A549 (cell line): ENCODE data around the gene SCAMP2. TPM values are rescaled to one million over a fixed set of nuclear protein-coding genes. Genes with fewer than 3 reads are reported as not detected.

ENCODE experiments used
- ATAC-seq, 2 experiments: fragments of 200-7000 bp in 1 of 2; fragments of >200 bp in 1 of 2; cut with Nextera tagmentation in 1 of 2; cut with Tn5 transposase in 1 of 2; 3 replicates each; pipeline versions ENCODE4 v1.8.0 to v1.9.1; 2018 to 2020; ENCODE audit warnings: mild to moderate bottlenecking in 1 of 2, moderate library complexity in 1 of 2
- CTCF ChIA-PET: fragments of 300-600 bp; sonication (Branson Sonifier 250); formaldehyde crosslinking; extraction: SDS; loops from one replicate; lab custom pipeline; 2021; ENCODE audit warnings: antibody characterized with exemption, inconsistent platforms; lab: Yijun Ruan, JAX
- POLR2A ChIA-PET: fragments of 350-600 bp; formaldehyde crosslinking; extraction: SDS; loops from one replicate; lab custom pipeline; 2021; ENCODE audit warnings: antibody characterized with exemption, inconsistent platforms; lab: Yijun Ruan, JAX
- DNase-seq, 2 experiments: peaks; one replicate each; pipeline versions ENCODE4 v3.0.0 to v3.0.0-alpha.2; 2011 to 2016; ENCODE audit warnings: low read depth in 1 of 2, low spot score in 1 of 2
- FAIRE-seq: peaks from 2 replicates; lab custom pipeline; 2011; peaks lifted over from hg19 to GRCh38; lab: Jason Lieb, UNC
- H3K27ac ChIP-seq, 2 experiments: fragments of >200 bp; sonication (Bioruptor Twin); formaldehyde crosslinking; 3 replicates each; pipeline ENCODE4 v1.5.1; 2016 to 2017
- H3K4me1 ChIP-seq: fragments of >200 bp; sonication (Bioruptor Twin); formaldehyde crosslinking; 3 replicates; pipeline ENCODE4 v1.6.1; 2016
- H3K4me2 ChIP-seq: fragments of >200 bp; sonication (Bioruptor Twin); formaldehyde crosslinking; 3 replicates; pipeline ENCODE4 v1.6.1; 2016
- H3K4me3 ChIP-seq: fragments of >200 bp; sonication (Bioruptor Twin); formaldehyde crosslinking; 3 replicates; pipeline ENCODE4 v1.5.1; 2016
- H3K9me3 ChIP-seq: fragments of >200 bp; sonication (Bioruptor Twin); formaldehyde crosslinking; 3 replicates; pipeline ENCODE4 v1.6.1; 2016
- CBX2 ChIP-seq: fragments of 200-600 bp; sonication (generic); IDR thresholded peaks from 2 replicates; pipeline ENCODE4 v1.6.1; 2016; ENCODE audit warnings: low read depth, mild to moderate bottlenecking, borderline replicate concordance
- EHMT2 ChIP-seq: fragments of 200-600 bp; sonication (generic); IDR thresholded peaks from 2 replicates; pipeline ENCODE4 v1.6.1; 2016; ENCODE audit warnings: antibody characterized with exemption, low read depth, mild to moderate bottlenecking, moderate library complexity
- FOXS1 ChIP-seq: fragments of 250-450 bp; sonication (Bioruptor Pico); IDR thresholded peaks from 2 replicates; pipeline ENCODE4 v1.5.0; 2020; ENCODE audit warnings: mild to moderate bottlenecking, moderate library complexity
- HEYL ChIP-seq: fragments of 250-450 bp; sonication (Bioruptor Pico); IDR thresholded peaks from 2 replicates; pipeline ENCODE4 v1.8.0; 2021; ENCODE audit warnings: mild to moderate bottlenecking, moderate library complexity
- MAZ ChIP-seq: fragments of 150-350 bp; IDR thresholded peaks from 2 replicates; pipeline ENCODE4 v1.6.1; 2014; ENCODE audit warnings: antibody characterized with exemption, low read depth, low read length, borderline replicate concordance
- RARB ChIP-seq: fragments of 250-450 bp; sonication (Bioruptor Pico); IDR thresholded peaks from 2 replicates; pipeline ENCODE4 v1.8.0; 2021; ENCODE audit warnings: mild to moderate bottlenecking, moderate library complexity
- RFX5 ChIP-seq: fragments of 450-650 bp; IDR thresholded peaks from 2 replicates; pipeline ENCODE4 v1.7.1; 2014; ENCODE audit warnings: antibody characterized with exemption, mild to moderate bottlenecking, moderate library complexity
- ZFP36 ChIP-seq: fragments of 450-650 bp; IDR thresholded peaks from 2 replicates; pipeline ENCODE4 v1.6.1; 2014; ENCODE audit warnings: borderline replicate concordance; ENCODE audit not compliant: partially characterized antibody
- WGBS: methylation state at CpG from one replicate; pipeline ENCODE4 v1.1.6; 2017; ENCODE audit errors: missing lambda C conversion rate; 5-methylcytosine and 5-hydroxymethylcytosine counted together
- polyA plus RNA-seq, 4 experiments: library from polyadenylated mRNA; depleted of rRNA in 3 of 4; stranded (reverse); fragments of >200 nt; fragmentation: RNase III in 1 of 4; extraction: RNeasy Plus Mini Kit Qiagen cat#74134 plus additional on column Dnase treatment in 1 of 4; gene quantifications; 2 replicates in 3 of 4; 3 replicates in 1 of 4; pipeline ENCODE4 v1.2.3, GENCODE V29; 2011 to 2017
- small RNA-seq, 6 experiments: library from RNA; depleted of rRNA; stranded (forward); fragments of <200 nt; gene quantifications; one replicate each; pipeline ENCODE3, GENCODE V24; 2012
- TF ChIP-seq, protein P1 (sequence below): fragments of 250-450 bp; sonication (Bioruptor Pico); IDR thresholded peaks from 2 replicates; pipeline ENCODE4 v1.5.0; 2021; ENCODE audit warnings: mild to moderate bottlenecking, moderate library complexity, borderline replicate concordance

The SCAMP2 gene
- polyA plus RNA-seq, 2 of the 4 experiments (the other 2 are of a cell fraction) = 41.5 to 128 TPM

DNA sequence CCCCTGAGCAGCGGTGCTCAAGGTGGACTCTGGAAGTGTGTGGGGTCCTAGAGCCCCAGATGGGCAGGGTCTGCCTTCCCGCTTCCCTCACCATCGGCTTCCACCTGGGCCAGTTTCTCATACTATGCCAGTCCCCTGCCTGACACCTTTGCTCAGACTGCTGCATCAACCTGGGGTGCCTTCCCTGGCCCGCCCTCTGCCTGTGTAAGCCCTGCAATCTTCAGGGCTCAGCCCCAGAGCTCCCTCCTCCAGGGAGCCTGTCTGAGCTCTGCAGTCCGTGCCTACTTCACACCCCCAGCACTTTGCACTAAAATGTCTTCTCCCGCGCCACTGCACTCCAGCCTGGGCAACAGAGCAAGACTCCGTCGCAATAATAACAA is 78.2 kb downstream of the SCAMP2 start (continued):
- TF ChIP-seq, protein P1, sequence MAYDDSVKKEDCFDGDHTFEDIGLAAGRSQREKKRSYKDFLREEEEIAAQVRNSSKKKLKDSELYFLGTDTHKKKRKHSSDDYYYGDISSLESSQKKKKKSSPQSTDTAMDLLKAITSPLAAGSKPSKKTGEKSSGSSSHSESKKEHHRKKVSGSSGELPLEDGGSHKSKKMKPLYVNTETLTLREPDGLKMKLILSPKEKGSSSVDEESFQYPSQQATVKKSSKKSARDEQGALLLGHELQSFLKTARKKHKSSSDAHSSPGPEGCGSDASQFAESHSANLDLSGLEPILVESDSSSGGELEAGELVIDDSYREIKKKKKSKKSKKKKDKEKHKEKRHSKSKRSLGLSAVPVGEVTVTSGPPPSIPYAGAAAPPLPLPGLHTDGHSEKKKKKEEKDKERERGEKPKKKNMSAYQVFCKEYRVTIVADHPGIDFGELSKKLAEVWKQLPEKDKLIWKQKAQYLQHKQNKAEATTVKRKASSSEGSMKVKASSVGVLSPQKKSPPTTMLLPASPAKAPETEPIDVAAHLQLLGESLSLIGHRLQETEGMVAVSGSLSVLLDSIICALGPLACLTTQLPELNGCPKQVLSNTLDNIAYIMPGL (CRISPR knock-in tag) = no peak
- TF ChIP-seq FOXS1 (CRISPR knock-in tag) = no peak
- TF ChIP-seq, all 56 proteins: peak for 0

DNA sequence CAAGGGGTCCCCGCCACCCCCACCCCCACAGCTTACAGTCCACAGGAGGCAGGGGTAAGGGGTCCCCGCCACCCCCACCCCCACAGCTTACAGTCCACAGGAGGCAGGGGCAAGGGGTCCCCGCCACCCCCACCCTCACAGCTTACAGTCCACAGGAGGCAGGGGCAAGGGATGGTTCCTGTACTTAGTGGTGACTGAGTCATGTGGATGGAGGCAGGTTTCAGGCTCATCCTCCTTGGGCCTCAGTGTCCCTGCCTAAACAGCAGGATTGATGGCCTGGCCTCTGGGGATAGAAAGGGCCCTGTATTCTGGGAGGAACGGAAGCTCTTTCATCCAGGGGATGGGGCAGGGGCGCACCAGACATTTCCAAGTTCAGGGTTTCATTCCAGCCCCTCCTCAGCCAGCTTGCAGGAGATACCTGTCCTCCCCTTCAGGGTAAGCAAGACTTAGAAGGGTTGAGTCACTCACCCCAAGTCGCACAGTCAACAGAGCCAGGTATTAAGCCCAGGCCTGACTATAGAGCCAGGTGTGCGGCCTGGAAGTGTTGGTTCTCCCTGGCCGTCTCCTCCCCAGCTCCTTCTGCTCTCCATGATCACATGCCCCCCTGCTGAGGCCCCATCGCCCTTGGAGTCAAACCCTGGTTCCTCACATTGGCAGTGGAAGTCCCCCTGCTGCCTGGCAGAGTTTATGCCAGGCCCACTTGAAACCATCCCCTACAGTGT is 78.8 kb downstream of the SCAMP2 start:
- DNase-seq (no peak), FAIRE-seq (no peak), ATAC-seq (no peak)
- Histone ChIP-seq H3K4me1 (peaks cover 11% of the 10 kb centered on the region; the same call in 1 of the 3 replicates), H3K4me3 (no peak overlapping the region), H3K9me3 (no peaks in the 10 kb centered on the region), H3K27ac (no peak overlapping the region), H3K4me2 (no peak overlapping the region)
- CTCF ChIA-PET = interaction anchor here (1.3 to 66.7 kb wide), 5 partner anchors 4 to 163 kb away, joined by 4 to 1908 read pairs (median 14); partner anchors contain the start of genes CPLX3, CSK, LMAN1L and ULK3
- 91% methylated on average over 6 of the region's 9 CpGs for WGBS
- TF ChIP-seq HEYL (no peak), EHMT2 (no peak), MAZ (no peak), CBX2 (no peak), RARB (CRISPR knock-in tag) (no peak), ZFP36 (no peak), RFX5 (no peak)
- TF ChIP-seq, all 56 proteins: peak for 0
- POLR2A ChIA-PET = no interaction called here

Small RNAs within 50 kb of the gene (small RNA-seq; reads per million reads assigned to genes)
- 0 reads per million in 6 experiments for gene CPLX3
- 0 to 12.3 (median 5.5) reads per million in 6 experiments for gene MIR6882

Other genes with a start within 250 kb of the SCAMP2 start
- gene EDC3, start 177.3 kb downstream of the SCAMP2 start, polyA plus RNA-seq (2011; rRNA removed) = 23.2 and 31.2 TPM in 2 replicates
- gene EDC3, start 177.3 kb downstream of the SCAMP2 start, polyA plus RNA-seq (2017; fragmentation: RNase III; extraction: RNeasy Plus Mini Kit Qiagen cat#74134 plus additional on column Dnase treatment) = 17.7 to 24.1 TPM (median 23.4 TPM) in 3 replicates
- gene CYP1A1, start 147.8 kb downstream of the SCAMP2 start, polyA plus RNA-seq (2011; rRNA removed) = 0.22 and 0.25 TPM in 2 replicates
- gene CYP1A1, start 147.8 kb downstream of the SCAMP2 start, polyA plus RNA-seq (2017; fragmentation: RNase III; extraction: RNeasy Plus Mini Kit Qiagen cat#74134 plus additional on column Dnase treatment) = 0.46 to 0.62 TPM (median 0.50 TPM) in 3 replicates
- not detected in 2 replicates for gene CYP1A2, start 124.5 kb downstream of the SCAMP2 start, polyA plus RNA-seq (2011; rRNA removed)
- gene CYP1A2, start 124.5 kb downstream of the SCAMP2 start, polyA plus RNA-seq (2017; fragmentation: RNase III; extraction: RNeasy Plus Mini Kit Qiagen cat#74134 plus additional on column Dnase treatment) = not detected in 3 replicates
- 17.8 and 22.2 TPM in 2 replicates for gene CSK, start 91.3 kb downstream of the SCAMP2 start, polyA plus RNA-seq (2011; rRNA removed)
- 56.7 to 63.0 TPM (median 61.6 TPM) in 3 replicates for gene CSK, start 91.3 kb downstream of the SCAMP2 start, polyA plus RNA-seq (2017; fragmentation: RNase III; extraction: RNeasy Plus Mini Kit Qiagen cat#74134 plus additional on column Dnase treatment)
- gene LMAN1L, start 60.5 kb downstream of the SCAMP2 start, polyA plus RNA-seq (2011; rRNA removed) = not detected in 2 replicates
- not detected in 3 replicates for gene LMAN1L, start 60.5 kb downstream of the SCAMP2 start, polyA plus RNA-seq (2017; fragmentation: RNase III; extraction: RNeasy Plus Mini Kit Qiagen cat#74134 plus additional on column Dnase treatment)
- 0.05 TPM in 1 of 2 replicates, not detected in the other for gene CPLX3, start 46.7 kb downstream of the SCAMP2 start, polyA plus RNA-seq (2011; rRNA removed)
- gene CPLX3, start 46.7 kb downstream of the SCAMP2 start, polyA plus RNA-seq (2017; fragmentation: RNase III; extraction: RNeasy Plus Mini Kit Qiagen cat#74134 plus additional on column Dnase treatment) = not detected in 3 replicates
- gene ULK3, start 30.2 kb downstream of the SCAMP2 start, polyA plus RNA-seq (2011; rRNA removed) = 48.9 and 58.4 TPM in 2 replicates
- 23.0 to 28.1 TPM (median 28.0 TPM) in 3 replicates for gene ULK3, start 30.2 kb downstream of the SCAMP2 start, polyA plus RNA-seq (2017; fragmentation: RNase III; extraction: RNeasy Plus Mini Kit Qiagen cat#74134 plus additional on column Dnase treatment)
- 53.7 and 74.4 TPM in 2 replicates for gene MPI, start 16.7 kb upstream of the SCAMP2 start, polyA plus RNA-seq (2011; rRNA removed)
- 32.9 to 39.9 TPM (median 39.4 TPM) in 3 replicates for gene MPI, start 16.7 kb upstream of the SCAMP2 start, polyA plus RNA-seq (2017; fragmentation: RNase III; extraction: RNeasy Plus Mini Kit Qiagen cat#74134 plus additional on column Dnase treatment)
- gene FAM219B, start 33.5 kb upstream of the SCAMP2 start, polyA plus RNA-seq (2011; rRNA removed) = 46.2 and 65.3 TPM in 2 replicates
- gene FAM219B, start 33.5 kb upstream of the SCAMP2 start, polyA plus RNA-seq (2017; fragmentation: RNase III; extraction: RNeasy Plus Mini Kit Qiagen cat#74134 plus additional on column Dnase treatment) = 29.9 to 36.9 TPM (median 31.3 TPM) in 3 replicates
- 328 and 391 TPM in 2 replicates for gene COX5A, start 64.7 kb upstream of the SCAMP2 start, polyA plus RNA-seq (2011; rRNA removed)
- gene COX5A, start 64.7 kb upstream of the SCAMP2 start, polyA plus RNA-seq (2017; fragmentation: RNase III; extraction: RNeasy Plus Mini Kit Qiagen cat#74134 plus additional on column Dnase treatment) = 478 to 481 TPM (median 481 TPM) in 3 replicates
- 8.8 and 9.3 TPM in 2 replicates for gene RPP25, start 83.4 kb upstream of the SCAMP2 start, polyA plus RNA-seq (2011; rRNA removed)
- gene RPP25, start 83.4 kb upstream of the SCAMP2 start, polyA plus RNA-seq (2017; fragmentation: RNase III; extraction: RNeasy Plus Mini Kit Qiagen cat#74134 plus additional on column Dnase treatment) = 12.2 to 13.7 TPM (median 13.0 TPM) in 3 replicates
- gene SCAMP5, start 122.2 kb upstream of the SCAMP2 start, polyA plus RNA-seq (2011; rRNA removed) = 10.5 and 11.8 TPM in 2 replicates
- 13.7 to 16.2 TPM (median 15.0 TPM) in 3 replicates for gene SCAMP5, start 122.2 kb upstream of the SCAMP2 start, polyA plus RNA-seq (2017; fragmentation: RNase III; extraction: RNeasy Plus Mini Kit Qiagen cat#74134 plus additional on column Dnase treatment)
- gene PPCDC, start 150.2 kb upstream of the SCAMP2 start, polyA plus RNA-seq (2011; rRNA removed) = 14.5 and 18.2 TPM in 2 replicates
- 18.5 to 19.9 TPM (median 19.9 TPM) in 3 replicates for gene PPCDC, start 150.2 kb upstream of the SCAMP2 start, polyA plus RNA-seq (2017; fragmentation: RNase III; extraction: RNeasy Plus Mini Kit Qiagen cat#74134 plus additional on column Dnase treatment)